Effector CD4-positive, alpha-beta T cell (primary cell): ENCODE data around the gene NUDT8.
A peak's percentile ranks its signal among the peaks of the same experiment; 100 is the strongest.
"Not testable (repeated sequence)": the region's sequence is repeated elsewhere in the genome, so short reads cannot be mapped to it uniquely, and the experiment has no call there.

ENCODE experiments used
- DNase-seq: peaks from one replicate; pipeline ENCODE4 v3.0.0-alpha.2; 2020

Gene NUDT8

DNA sequence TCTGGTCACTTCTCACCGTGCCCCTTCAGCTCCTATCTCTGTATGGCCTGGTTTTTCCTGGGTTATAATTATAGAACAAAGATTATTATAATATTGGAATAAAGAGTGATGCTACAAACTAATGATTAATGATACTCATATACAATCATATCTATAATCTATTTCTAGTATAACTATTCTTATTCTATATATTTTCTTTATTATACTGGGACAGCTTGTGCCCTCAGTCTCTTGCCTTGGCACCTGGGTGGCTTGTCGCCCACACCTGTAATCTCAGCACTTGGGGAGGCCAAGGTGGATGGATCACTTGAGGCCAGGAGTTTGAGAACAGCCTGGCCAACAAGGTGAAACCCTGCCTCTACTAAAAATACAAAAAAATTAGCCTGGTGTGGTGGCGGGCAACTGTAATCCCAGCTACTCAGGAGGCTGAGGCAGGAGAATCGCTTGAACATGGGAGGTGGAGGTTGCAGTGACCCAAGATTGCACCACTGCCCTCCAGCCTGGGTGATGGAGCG lies 30.0 kb upstream of the NUDT8 start:
- not testable (repeated sequence) for DNase-seq

DNA sequence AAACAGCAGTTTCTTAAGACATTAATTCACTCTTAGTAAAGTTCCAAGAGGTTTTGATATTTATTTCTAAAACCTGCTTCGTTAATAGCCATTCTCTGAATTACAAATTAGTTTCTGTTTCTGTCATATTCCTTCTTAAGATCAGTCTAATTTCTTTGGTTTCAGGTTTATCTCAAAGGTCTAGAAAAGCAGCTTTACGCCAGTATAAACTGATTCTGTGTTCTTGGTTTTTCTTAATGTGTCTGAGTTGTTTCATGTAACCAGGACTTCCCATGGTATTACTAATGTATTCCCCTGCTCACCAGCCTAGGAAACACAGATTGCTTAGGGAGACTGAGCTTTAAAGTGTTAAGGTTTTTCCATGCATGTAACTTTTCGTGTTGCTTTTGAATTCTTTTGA lies 27.6 kb upstream of the NUDT8 start:
- no peak for DNase-seq

DNA sequence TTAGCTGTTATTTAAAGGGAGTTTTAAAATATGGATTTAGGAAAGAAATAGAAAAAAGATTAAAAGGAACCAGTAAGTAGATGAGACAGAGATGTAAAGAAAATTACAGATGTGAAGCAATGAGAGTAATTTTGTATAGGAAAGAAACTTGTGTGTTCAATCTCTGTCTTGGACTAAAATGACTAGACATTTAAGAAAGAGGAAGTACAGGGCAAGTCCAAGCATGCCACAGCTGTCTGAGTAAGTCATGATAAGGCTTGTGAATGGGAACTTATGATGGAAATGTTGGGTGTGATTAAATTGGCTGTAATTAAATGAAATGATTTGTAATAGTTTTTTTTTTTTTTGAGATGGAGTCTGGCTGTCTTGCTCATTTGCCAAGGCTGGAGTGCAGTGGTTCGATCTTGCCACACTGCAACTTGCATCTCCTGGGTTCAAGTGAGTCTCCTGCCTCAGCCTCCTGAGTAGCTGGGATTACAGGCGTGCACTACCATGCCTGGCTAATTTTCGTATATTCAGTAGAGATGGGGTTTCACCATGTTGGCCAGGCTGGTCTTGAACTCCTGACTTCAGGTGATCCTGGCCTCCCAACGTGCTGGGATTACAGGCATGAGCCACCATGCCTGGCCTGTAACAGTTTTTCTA lies 26.7 kb upstream of the NUDT8 start:
- no peak for DNase-seq

GRCh38 chr11:67654225-67654624 lies 24.5 kb upstream of the NUDT8 start:
- no peak for DNase-seq

GRCh38 chr11:67652965-67653845 lies 23.5 kb upstream of the NUDT8 start:
- no peak for DNase-seq

DNA sequence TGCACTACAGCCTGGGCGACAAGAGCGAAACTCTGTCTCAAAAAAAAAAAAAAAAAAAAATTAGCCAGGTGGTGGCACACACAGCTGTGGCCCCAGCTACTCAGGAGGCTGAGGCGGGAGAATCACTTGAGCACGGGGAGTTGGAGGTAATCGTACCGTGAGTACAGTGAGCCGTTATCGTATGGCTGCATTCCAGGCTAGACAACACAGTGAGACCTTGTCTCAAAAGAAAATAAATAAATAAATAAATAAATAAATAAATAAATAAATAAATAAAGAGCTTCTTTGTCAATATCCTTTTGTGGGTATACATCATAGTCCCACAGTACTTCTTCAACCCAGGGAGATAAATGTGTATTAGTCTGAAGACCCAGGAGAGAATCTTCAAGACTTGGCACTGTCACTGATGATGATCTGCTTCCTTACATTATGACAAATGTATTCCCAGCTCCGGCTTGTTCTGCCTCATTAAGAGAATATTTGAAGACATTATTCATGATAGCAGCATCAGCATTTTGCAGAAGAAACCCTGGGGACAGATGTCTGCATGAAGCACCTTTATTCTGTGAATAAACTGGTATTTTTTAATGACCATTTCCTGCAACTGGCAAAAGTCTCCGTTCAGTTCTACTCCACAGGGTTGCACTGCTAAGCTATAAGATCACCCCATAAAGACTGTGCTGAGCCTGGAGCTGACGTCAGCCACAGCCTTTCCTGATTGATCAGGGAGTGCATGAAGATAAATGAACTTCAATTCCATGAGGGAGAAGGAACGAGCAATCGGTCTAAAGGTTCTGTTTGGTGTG lies 22.4 kb upstream of the NUDT8 start:
- no peak for DNase-seq

GRCh38 chr11:67649634-67650510 lies 20.1 kb upstream of the NUDT8 start:
- DNase-seq = no peak

DNA sequence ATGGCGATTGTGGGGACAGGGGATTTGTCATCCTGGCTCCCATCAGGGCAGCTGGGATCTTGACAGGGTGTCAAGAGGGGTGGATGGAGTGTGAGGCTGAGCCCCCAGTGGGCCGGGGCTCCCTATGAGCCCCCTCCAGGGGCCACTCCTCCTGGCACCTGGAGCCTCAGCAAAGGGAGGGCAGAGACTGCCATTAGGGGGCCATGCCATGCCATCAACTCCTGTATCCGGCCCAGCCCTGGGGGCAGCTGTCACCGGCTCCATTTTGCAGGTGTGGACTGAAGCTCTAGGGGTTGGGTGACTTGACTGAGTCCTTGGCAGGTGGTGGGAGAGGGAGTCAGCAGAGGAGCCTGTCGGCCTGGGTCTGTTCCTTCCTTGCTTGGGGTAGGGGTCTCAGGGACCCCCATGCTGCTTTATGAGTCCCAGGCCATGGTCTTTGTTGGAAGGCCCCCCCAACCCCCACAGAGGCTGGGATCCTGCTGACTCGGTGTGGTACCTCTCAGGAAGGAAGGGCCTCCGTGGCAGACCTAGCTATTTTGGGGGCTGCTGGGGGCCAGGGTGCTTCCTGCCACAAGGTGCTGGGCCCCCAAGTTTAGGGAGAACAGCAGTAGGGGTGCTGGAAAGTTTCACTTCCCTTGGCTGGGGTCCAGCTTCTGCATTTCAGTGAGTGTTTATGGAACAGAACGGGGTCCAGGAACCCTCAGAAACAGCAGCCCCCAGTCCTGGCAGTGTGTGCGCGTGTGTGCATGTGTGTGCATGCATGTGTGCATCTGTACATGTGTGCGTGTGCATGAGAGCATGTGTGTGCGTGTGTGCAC lies 19.3 kb upstream of the NUDT8 start:
- no peak for DNase-seq

DNA sequence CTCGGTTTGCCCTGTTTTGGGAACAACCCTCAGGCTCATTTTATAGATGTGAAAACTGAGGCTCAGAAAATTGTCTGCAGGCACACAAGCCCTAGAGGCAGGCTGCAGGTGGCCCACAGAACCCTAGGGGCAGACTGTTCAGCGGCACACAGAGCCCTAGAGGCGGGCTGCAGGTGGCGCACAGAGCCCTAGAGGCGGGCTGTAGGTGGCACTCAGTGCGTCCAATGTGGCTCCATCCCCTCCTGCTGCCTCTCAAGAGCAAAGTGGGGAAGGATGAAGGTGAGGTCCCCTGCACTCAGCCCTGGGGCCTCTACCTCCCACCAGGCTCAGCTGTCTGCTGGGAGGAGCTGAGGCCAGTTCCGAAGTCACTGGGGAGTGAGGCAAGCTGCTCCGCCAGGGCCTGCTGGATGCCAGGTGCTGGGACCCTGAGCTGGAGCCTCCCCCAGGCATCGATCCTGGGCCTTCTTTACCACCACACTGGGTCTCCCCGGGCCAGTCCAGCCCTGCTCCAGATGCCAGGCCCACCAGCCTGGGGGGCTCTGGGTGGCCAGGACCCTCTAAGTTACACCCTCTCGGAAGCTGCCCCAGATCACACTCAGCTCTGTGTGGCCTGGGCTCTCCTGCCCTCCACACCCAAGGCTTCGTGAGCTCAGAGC lies 18.5 kb upstream of the NUDT8 start:
- DNase-seq = peak; percentile 37

GRCh38 chr11:67647471-67647870 lies 17.7 kb upstream of the NUDT8 start:
- DNase-seq = no peak

DNA sequence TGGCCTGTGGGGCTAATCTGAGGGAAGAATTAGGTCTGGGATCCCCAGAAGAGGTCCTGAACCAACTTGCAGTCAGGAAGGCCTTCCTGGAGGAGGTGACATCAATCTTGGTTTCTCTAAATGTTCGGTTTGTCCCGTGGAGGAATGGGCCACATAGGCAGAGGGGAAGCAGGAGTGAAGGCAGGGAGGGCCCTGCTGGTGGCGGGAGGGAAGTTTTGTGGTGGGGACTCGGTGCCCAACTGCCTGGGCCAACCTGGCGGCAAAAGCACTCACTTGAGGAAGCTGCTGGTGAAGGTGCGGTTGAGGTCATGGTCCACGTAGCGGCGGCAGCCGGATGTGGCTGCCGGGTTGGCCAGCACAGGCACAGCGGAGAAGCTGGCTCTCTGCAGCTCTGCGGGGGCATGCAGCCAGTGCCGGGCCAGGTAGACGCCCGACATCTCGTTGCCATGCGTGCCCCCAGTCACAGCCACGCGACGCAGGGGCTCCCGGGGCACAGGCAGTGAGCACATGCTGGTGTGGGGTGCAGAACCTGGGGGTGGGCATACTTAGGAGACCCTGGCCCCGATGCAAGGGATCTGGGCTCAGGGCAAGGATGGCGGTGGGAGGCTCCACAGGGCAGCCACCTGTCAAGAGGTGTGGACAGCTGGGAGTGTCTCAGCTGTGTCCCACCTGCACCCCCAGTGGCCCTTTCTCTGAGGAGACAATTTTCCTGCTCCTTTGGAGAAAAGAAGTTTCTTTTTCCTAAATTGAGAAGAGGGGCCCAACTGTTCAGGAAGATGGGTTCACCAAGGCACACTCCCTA lies 17.0 kb upstream of the NUDT8 start:
- no peak for DNase-seq

GRCh38 chr11:67645521-67646461 lies 16.1 kb upstream of the NUDT8 start:
- no peak for DNase-seq

DNA sequence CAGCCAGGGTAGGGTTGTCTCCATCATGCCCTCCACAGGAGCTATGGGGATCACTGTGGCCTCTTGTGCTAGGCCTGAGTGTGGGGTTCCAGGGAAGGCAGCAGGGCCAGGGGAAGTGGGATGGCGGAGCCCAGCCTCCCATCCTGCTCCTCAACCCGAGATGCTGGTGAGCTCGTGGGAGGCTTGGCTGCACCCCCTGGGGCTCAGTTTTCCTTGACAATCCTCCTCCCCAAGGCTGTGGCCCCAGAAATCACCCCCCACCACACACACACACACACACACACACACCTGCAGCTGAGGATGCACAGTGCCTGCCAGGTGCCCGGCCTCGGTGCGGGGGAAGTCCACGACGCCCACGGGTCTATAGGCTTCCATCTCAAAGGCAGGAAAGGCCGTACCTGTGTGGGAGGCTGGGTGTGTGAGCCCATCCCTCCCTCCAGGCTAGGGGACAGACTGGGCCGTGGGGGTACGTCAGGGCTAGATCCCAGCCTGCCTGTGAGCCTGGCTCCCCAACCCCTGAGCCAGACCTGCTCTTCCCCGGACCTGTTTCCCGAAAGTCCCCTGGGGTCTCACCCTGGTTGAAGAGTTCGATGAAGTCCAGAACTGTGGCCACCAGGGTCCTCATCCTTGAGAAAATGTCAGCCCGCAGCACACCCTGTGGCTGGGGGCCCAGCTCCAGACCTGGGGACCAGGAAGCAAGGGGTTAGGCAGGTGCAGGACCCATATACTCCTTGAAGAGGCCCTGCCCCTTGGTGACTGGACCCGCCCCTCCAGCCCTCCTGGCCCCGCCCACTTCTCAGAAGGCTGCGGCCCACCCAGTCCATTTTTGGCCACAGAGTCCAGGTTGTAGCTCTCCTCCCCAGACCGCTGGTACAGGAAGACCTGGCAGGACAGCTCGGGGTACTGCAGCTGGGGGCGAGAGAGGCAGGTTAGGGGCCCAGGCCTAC lies 15.0 kb upstream of the NUDT8 start:
- DNase-seq = no peak

DNA sequence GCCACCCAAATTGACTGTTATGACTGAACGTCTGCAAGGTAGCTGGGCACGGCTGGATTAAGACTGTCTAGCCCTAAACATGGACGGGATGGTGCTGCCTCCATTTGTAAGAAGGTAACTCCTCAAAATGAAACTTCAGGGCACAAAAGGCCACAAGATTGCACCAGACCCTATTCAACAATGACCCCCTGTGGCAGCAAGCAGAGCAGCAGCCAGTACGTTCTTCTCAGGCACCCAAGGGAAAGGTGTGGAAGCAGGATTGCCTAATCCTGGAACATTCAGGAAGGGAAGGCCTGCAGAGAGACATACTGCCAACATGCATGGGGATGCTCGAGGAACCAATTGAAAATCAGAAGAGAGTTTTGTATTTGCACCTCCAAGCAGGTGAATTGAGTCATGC lies 14.3 kb upstream of the NUDT8 start:
- no peak for DNase-seq

DNA sequence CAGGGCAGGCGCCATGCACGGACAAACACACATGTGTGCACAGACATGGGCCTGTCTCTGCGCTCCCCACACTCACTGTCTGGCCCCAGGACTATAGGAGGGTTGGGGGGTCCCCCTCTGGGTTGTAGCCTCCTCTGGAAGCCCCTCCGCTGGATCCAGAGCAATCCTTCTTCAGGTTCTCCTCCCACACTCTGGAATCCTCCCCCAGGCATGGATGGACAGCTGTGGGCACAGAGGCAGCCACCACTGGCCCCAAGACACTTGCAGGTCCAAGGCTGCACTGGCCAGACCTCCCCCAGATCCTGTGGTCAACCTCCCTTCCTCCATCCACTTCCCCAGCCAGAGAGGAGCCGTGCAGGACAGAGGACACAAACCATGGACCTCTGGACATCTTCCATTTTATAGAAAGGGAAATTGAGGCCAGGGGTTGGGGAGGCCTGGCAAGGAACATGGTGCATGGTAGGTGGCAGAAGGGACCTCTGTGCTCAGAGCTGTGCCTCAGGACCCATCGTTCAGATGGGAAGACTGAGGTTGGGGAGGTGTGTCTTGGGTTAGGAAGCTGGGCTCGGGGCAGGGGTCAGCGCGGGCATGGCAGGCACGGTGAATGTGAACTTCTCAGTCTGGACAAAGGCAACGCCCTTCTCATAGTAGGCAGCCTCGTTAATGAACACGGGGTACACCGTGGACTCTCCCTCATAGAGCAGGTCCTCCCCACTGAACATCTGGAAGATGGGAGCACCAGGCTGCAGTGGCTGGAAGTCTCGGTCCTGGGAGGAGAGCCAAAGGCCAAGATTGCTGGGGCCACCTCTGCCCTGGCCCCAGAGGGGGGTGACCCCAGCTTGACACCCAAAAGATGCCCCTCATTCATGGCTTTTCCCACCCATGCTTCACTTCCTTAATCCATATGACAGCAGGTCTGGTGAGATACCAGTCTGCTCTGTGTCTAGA lies 12.7 kb upstream of the NUDT8 start:
- DNase-seq = no peak
